Measurements from ENCODE around the gene REG3G. TPM values are rescaled to one million over a fixed set of nuclear protein-coding genes. Genes with fewer than 3 reads are reported as not detected.

REG3G gene
- total and polyA plus RNA-seq, 2 of the 4 experiments (the other 2 are of a cell fraction): not detected

DNA sequence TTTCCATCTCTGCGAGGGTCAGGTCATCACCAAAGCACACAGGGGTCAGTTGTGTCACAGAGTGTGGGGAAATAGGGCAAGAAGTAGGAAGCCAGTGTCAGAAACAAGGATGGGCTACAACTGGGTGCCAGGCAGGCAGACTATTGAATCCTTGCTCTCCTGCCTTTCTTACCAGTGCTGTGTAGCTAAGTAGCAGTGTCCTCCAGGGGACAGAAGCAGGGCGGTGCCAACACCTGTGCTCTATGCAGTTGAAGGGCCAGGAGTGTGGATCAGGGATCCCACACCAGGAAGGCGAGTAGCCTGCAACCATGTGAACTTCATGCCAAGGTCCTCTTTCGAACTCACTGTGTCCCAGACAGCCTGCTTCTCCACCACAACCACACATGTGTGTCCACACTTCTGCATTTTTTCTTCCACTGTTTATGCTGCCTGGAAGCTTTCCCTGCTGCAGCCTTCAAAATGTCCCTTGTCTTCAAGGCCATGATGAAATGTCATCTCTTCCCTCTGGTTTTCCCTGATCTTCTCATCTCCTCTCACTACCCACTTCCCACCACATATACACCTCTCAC, 25.4 kb upstream of the REG3G start:
- Histone ChIP-seq H2AK5ac (ENCODE audit: low read depth, low read length) (no peak overlapping the region), H3K9me3 (ENCODE audit: control insufficient read depth, insufficient read depth, low read length) (peaks cover 3% of the 10 kb centered on the region; the same call in 1 of the 2 replicates), H3K23ac (ENCODE audit: low read depth, low read length) (no peak overlapping the region), H4K8ac (ENCODE audit: low read depth in 2 of 2, low read length in 2 of 2) (no peak overlapping the region), H4K91ac (ENCODE audit: insufficient read depth, low read depth, low read length) (no peak overlapping the region), H2AK9ac (replicated peaks; ENCODE audit: low read depth, low read length, poor library complexity) (no peak overlapping the region), H2BK5ac (ENCODE audit: low read depth, low read length, poor library complexity, severe bottlenecking) (no peak overlapping the region), H4K20me1 (ENCODE audit: insufficient read depth, low read length) (no peaks in the 10 kb centered on the region), H3K18ac (ENCODE audit: low read depth, low read length) (no peak overlapping the region), H3K36me3 (ENCODE audit: control insufficient read depth, insufficient read depth, low read length) (no peaks in the 10 kb centered on the region), H2AFZ (replicated peaks; ENCODE audit: low read length, poor library complexity) (no peak overlapping the region), H3K79me1 (ENCODE audit: low read depth in 1 of 2, low read length in 2 of 2) (no peaks in the 10 kb centered on the region), H2BK20ac (ENCODE audit: low read depth, low read length) (no peak overlapping the region), H3K27ac (ENCODE audit: insufficient read depth, low read length) (no peak overlapping the region), H3K14ac (replicated peaks; ENCODE audit: low read depth, low read length) (no peak overlapping the region), H3K9me1 (ENCODE audit: insufficient read depth, low read length) (no peaks in the 10 kb centered on the region), H3K27me3 (ENCODE audit: control insufficient read depth, insufficient read depth, low read length) (no peaks in the 10 kb centered on the region), H3K4me1 (ENCODE audit: control insufficient read depth, insufficient read depth, low read length) (no peaks in the 10 kb centered on the region), H3K4ac (ENCODE audit: low read depth, low read length) (no peak overlapping the region), H3K56ac (ENCODE audit: extremely low read depth, insufficient read depth, low read length) (no peak overlapping the region), H2BK120ac (ENCODE audit: low read depth, low read length) (no peak overlapping the region), H2BK15ac (ENCODE audit: low read depth, low read length) (no peak overlapping the region), H3K9ac (ENCODE audit: low read depth, low read length) (no peak overlapping the region), H3K4me3 (ENCODE audit: insufficient read depth, low read depth, low read length) (no peak overlapping the region), H4K5ac (ENCODE audit: low read depth, low read length) (no peak overlapping the region), H3K4me2 (ENCODE audit: low read depth, low read length) (no peak overlapping the region)
- intact Hi-C loops (cut with micrococcal nuclease): no loop called here
- CTCF ChIA-PET: no interaction called here
- POLR2A ChIA-PET (ENCODE audit: unreplicated experiment): no interaction called here
- no peak for ATAC-seq (ENCODE audit: low read depth)
- no TSS peak for BruUV-seq (replicated peaks)
- in situ Hi-C loops (cut with MboI; ENCODE audit: low sequenced_read_pairs): no loop called here
- 24% methylated on average over 2 of the region's 4 CpGs; no CpG with 5 or more reads in 1 of the 2 experiments for WGBS, 2 experiments (ENCODE audit: extremely low coverage in 2 of 2, insufficient read length in 1 of 2)
- dilution Hi-C loops (cut with HindIII; ENCODE audit: low sequenced_read_pairs, unreplicated experiment): no loop called here
- TF ChIP-seq CHD1 (IDR thresholded peaks at IDR 0.05; ENCODE audit: low read depth, low read length) (no peak), MXI1 (IDR thresholded peaks at IDR 0.05; ENCODE audit: borderline replicate concordance, low read depth, low read length) (no peak), POLR2A (IDR thresholded peaks at IDR 0.05; ENCODE audit: low read depth, low read length) (no peak), MAFK (IDR thresholded peaks at IDR 0.05; ENCODE audit: low read depth, low read length) (no peak), RCOR1 (IDR thresholded peaks at IDR 0.05; ENCODE audit: insufficient replicate concordance, low read length) (no peak), CEBPB (IDR thresholded peaks at IDR 0.05; ENCODE audit: low read depth, low read length) (no peak), MAZ (IDR thresholded peaks at IDR 0.05; ENCODE audit: borderline replicate concordance, low read depth, low read length) (no peak), NFE2L2 (IDR thresholded peaks at IDR 0.05; ENCODE audit: low read depth, low read length) (no peak), RAD21 (IDR thresholded peaks at IDR 0.05; ENCODE audit: low read length) (no peak), BHLHE40 (IDR thresholded peaks at IDR 0.05; ENCODE audit: low read depth, low read length) (no peak), SMC3 (IDR thresholded peaks at IDR 0.05; ENCODE audit: low read depth, low read length) (no peak), RFX5 (IDR thresholded peaks at IDR 0.05; ENCODE audit: low read depth, low read length) (no peak), FOS (IDR thresholded peaks at IDR 0.05; ENCODE audit: low read depth, low read length) (no peak)
- TF ChIP-seq, protein P1, sequence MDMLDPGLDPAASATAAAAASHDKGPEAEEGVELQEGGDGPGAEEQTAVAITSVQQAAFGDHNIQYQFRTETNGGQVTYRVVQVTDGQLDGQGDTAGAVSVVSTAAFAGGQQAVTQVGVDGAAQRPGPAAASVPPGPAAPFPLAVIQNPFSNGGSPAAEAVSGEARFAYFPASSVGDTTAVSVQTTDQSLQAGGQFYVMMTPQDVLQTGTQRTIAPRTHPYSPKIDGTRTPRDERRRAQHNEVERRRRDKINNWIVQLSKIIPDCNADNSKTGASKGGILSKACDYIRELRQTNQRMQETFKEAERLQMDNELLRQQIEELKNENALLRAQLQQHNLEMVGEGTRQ (IDR thresholded peaks at IDR 0.05; ENCODE audit: low read depth, low read length): no peak
- TF ChIP-seq, protein P2, sequence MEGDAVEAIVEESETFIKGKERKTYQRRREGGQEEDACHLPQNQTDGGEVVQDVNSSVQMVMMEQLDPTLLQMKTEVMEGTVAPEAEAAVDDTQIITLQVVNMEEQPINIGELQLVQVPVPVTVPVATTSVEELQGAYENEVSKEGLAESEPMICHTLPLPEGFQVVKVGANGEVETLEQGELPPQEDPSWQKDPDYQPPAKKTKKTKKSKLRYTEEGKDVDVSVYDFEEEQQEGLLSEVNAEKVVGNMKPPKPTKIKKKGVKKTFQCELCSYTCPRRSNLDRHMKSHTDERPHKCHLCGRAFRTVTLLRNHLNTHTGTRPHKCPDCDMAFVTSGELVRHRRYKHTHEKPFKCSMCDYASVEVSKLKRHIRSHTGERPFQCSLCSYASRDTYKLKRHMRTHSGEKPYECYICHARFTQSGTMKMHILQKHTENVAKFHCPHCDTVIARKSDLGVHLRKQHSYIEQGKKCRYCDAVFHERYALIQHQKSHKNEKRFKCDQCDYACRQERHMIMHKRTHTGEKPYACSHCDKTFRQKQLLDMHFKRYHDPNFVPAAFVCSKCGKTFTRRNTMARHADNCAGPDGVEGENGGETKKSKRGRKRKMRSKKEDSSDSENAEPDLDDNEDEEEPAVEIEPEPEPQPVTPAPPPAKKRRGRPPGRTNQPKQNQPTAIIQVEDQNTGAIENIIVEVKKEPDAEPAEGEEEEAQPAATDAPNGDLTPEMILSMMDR (conservative IDR thresholded peaks at IDR 0.05; ENCODE audit: low read depth, low read length): no peak
- TF ChIP-seq, protein P3, sequence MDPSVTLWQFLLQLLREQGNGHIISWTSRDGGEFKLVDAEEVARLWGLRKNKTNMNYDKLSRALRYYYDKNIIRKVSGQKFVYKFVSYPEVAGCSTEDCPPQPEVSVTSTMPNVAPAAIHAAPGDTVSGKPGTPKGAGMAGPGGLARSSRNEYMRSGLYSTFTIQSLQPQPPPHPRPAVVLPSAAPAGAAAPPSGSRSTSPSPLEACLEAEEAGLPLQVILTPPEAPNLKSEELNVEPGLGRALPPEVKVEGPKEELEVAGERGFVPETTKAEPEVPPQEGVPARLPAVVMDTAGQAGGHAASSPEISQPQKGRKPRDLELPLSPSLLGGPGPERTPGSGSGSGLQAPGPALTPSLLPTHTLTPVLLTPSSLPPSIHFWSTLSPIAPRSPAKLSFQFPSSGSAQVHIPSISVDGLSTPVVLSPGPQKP (IDR thresholded peaks at IDR 0.05; ENCODE audit: borderline replicate concordance, low read depth, low read length): no peak
- no peak for DNase-seq

All from IMR-90 (cell line).